ENCODE data around the gene MRAS. TPM values are rescaled to one million over a fixed set of nuclear protein-coding genes. Genes with fewer than 3 reads are reported as not detected.

MRAS gene
- total and polyA plus RNA-seq, 2 of the 13 experiments (the other 11 are each of a cell fraction or from before 2014, with no cell fraction given) = 8.8 to 36.2 TPM

DNA sequence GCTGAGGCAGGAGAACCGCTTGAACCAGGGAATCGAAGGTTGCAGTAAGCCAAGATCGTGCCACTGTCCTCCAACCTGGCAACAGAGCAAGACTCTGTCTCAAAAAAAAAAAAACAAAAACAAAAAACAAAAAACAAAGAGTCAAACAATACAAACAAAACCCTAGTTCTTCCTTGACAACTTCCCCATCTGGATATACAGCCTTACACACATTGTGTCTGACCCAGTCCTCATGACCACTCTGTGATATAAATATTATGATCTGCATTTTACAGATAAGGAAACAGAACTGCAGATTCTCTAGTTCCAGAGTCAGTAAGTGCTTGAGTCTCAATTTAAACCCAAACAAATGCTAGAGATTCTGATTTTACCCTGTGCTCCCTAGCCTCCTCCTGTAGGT lies 81.3 kb downstream of the MRAS start:
- Histone ChIP-seq H4K20me1 (ENCODE audit: insufficient read depth, low read length) (no peaks in the 10 kb centered on the region), H3K4me1 (ENCODE audit: insufficient read depth, low read length) (peaks cover 11% of the 10 kb centered on the region), H2AFZ (ENCODE audit: low read length) (no peak overlapping the region), H3K27ac (ENCODE audit: extremely low read length, insufficient read depth, low read length) (no peak overlapping the region), H3K36me3 (replicated peaks in 1 of 2; ENCODE audit: control insufficient read depth in 1 of 2, insufficient read depth in 2 of 2, low read length in 2 of 2) (no peaks in the 10 kb centered on the region), H3K4me3 (replicated peaks in 1 of 3; ENCODE audit: insufficient read depth in 1 of 3, low read depth in 2 of 3, low read length in 3 of 3) (no peak overlapping the region), H3K9me3 (ENCODE audit: low read length) (no peaks in the 10 kb centered on the region), H3K79me2 (ENCODE audit: insufficient read depth, low read length) (no peaks in the 10 kb centered on the region), H3K9ac (ENCODE audit: insufficient read depth, low read depth, low read length) (no peak overlapping the region), H3K27me3 (ENCODE audit: control insufficient read depth in 1 of 2, insufficient read depth in 2 of 2, low read length in 2 of 2) (peaks cover 0 to 4% of the 10 kb centered on the region in 2 experiments; a peak in 3 of 5 replicates), H3K4me2 (ENCODE audit: low read depth, low read length) (no peak overlapping the region)
- TF ChIP-seq CREB1 (IDR thresholded peaks at IDR 0.05) (no peak), CREB1 (CRISPR knock-in tag; IDR thresholded peaks at IDR 0.05) (no peak), ZNF205 (CRISPR knock-in tag; IDR thresholded peaks at IDR 0.05) (no peak), RFXANK (CRISPR knock-in tag; IDR thresholded peaks at IDR 0.05) (no peak), NFKB2 (CRISPR knock-in tag; IDR thresholded peaks at IDR 0.05; ENCODE audit: borderline replicate concordance) (no peak), REPIN1 (CRISPR knock-in tag; IDR thresholded peaks at IDR 0.05; ENCODE audit: borderline replicate concordance, low read depth) (no peak), ZFP1 (CRISPR knock-in tag; IDR thresholded peaks at IDR 0.05) (no peak), KAT8 (CRISPR knock-in tag; IDR thresholded peaks at IDR 0.05) (no peak), ZNF501 (CRISPR knock-in tag; IDR thresholded peaks at IDR 0.05) (no peak), ZNF354B (CRISPR knock-in tag; IDR thresholded peaks at IDR 0.05) (no peak), ZNF816 (CRISPR knock-in tag; IDR thresholded peaks at IDR 0.05; ENCODE audit: borderline replicate concordance) (no peak), TP53 (CRISPR knock-in tag; conservative IDR thresholded peaks at IDR 0.05) (no peak), ZNF615 (CRISPR knock-in tag; IDR thresholded peaks at IDR 0.05; ENCODE audit: borderline replicate concordance) (no peak)
- TF ChIP-seq, protein P1, sequence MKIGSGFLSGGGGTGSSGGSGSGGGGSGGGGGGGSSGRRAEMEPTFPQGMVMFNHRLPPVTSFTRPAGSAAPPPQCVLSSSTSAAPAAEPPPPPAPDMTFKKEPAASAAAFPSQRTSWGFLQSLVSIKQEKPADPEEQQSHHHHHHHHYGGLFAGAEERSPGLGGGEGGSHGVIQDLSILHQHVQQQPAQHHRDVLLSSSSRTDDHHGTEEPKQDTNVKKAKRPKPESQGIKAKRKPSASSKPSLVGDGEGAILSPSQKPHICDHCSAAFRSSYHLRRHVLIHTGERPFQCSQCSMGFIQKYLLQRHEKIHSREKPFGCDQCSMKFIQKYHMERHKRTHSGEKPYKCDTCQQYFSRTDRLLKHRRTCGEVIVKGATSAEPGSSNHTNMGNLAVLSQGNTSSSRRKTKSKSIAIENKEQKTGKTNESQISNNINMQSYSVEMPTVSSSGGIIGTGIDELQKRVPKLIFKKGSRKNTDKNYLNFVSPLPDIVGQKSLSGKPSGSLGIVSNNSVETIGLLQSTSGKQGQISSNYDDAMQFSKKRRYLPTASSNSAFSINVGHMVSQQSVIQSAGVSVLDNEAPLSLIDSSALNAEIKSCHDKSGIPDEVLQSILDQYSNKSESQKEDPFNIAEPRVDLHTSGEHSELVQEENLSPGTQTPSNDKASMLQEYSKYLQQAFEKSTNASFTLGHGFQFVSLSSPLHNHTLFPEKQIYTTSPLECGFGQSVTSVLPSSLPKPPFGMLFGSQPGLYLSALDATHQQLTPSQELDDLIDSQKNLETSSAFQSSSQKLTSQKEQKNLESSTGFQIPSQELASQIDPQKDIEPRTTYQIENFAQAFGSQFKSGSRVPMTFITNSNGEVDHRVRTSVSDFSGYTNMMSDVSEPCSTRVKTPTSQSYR (CRISPR knock-in tag; IDR thresholded peaks at IDR 0.05; ENCODE audit: borderline replicate concordance) = no peak
- intact Hi-C loops (cut with micrococcal nuclease; ENCODE audit: unreplicated experiment) = loop anchor here (10.0 kb wide), 1 partner anchor 245 kb away; the partner anchor contains the start of gene ARMC8
- no peak for ATAC-seq
- 78% methylated on average over 3 of the region's 3 CpGs for WGBS (ENCODE audit: low lambda C conversion rate)
- no TSS peak for BruUV-seq (replicated peaks)
- in situ Hi-C loops (cut with HindIII; ENCODE audit: extremely low pct_ligation_motif_present, low pct_unique_long_range_greater_than_20kb) = no loop called here
- CTCF ChIA-PET (ENCODE audit: low intra/inter-chr PET ratio, low total read pairs) = no interaction called here
- no peak for FAIRE-seq
- no peak for DNase-seq (ENCODE audit: low spot score)
- POLR2A ChIA-PET = no interaction called here
